PC-3 (cell line): ENCODE measurements around the gene VIPR2. TPM values are rescaled to one million over a fixed set of nuclear protein-coding genes. Genes with fewer than 3 reads are reported as not detected.

Source experiments
- ATAC-seq: fragments of 200-7000 bp; cut with Tn5 transposase; 2 replicates; pipeline ENCODE4 v1.9.1; 2020; ENCODE audit warnings: mild to moderate bottlenecking, moderate library complexity
- BruUV-seq: library from RNA; stranded (reverse); fragments of 400-500 nt; replicated peaks from 2 replicates; lab custom pipeline; 2021; lab: Mats Ljungman, UMichigan
- CTCF ChIA-PET: fragments of 300-600 bp; sonication (Branson Sonifier 250); formaldehyde crosslinking; loops from one replicate; lab custom pipeline; 2022; ENCODE audit warnings: antibody characterized with exemption; lab: Charles Lee
- POLR2A ChIA-PET: fragments of 300-600 bp; sonication (Branson Sonifier 250); formaldehyde crosslinking; loops from one replicate; lab custom pipeline; 2022; ENCODE audit warnings: antibody characterized with exemption; ENCODE audit not compliant: unreplicated experiment; lab: Charles Lee
- DNase-seq: peaks from one replicate; pipeline ENCODE4 v3.0.0-alpha.2; 2015
- H2AFZ ChIP-seq: fragments of 300-600 bp; sonication (generic); 2 replicates; pipeline ENCODE4 v1.6.0; 2016; ENCODE audit warnings: antibody characterized with exemption, low read length
- H3F3A ChIP-seq: fragments of 300-600 bp; sonication (generic); one replicate; pipeline ENCODE4 v1.6.0; 2017; ENCODE audit warnings: antibody characterized with exemption, low read length, control low read depth, mild to moderate bottlenecking; ENCODE audit not compliant: unreplicated experiment
- H3K27ac ChIP-seq: fragments of 300-600 bp; sonication (generic); 2 replicates; pipeline ENCODE4 v1.5.1; 2016; ENCODE audit warnings: mild to moderate bottlenecking, low read length
- H3K27me3 ChIP-seq: fragments of 300-600 bp; sonication (generic); 2 replicates; pipeline ENCODE4 v1.6.1; 2016; ENCODE audit warnings: low read length, mixed read lengths
- H3K36me3 ChIP-seq: fragments of 300-600 bp; sonication (generic); 2 replicates; pipeline ENCODE4 v1.6.1; 2016; ENCODE audit warnings: low read depth, mixed run types, low read length, mixed read lengths
- H3K4me1 ChIP-seq: fragments of 300-600 bp; sonication (generic); 2 replicates; pipeline ENCODE4 v1.5.1; 2016; ENCODE audit warnings: low read length; ENCODE audit not compliant: insufficient read depth
- H3K4me2 ChIP-seq: fragments of 300-600 bp; sonication (generic); 2 replicates; pipeline ENCODE4 v1.6.0; 2016; ENCODE audit warnings: low read length
- H3K4me3 ChIP-seq: fragments of 300-600 bp; sonication (generic); 2 replicates; pipeline ENCODE4 v1.5.1; 2016; ENCODE audit warnings: mild to moderate bottlenecking, low read length, mixed read lengths
- H3K79me2 ChIP-seq: fragments of 300-600 bp; sonication (generic); 2 replicates; pipeline ENCODE4 v1.6.1; 2017; ENCODE audit warnings: low read length, mixed read lengths
- H3K9ac ChIP-seq: fragments of 300-600 bp; sonication (generic); 2 replicates; pipeline ENCODE4 v1.6.0; 2016; ENCODE audit warnings: mild to moderate bottlenecking, low read length
- H3K9me2 ChIP-seq: fragments of 300-600 bp; sonication (generic); replicated peaks from 2 replicates; pipeline ENCODE4 v1.6.1; 2016; ENCODE audit warnings: mixed run types, low read length, mixed read lengths
- H3K9me3 ChIP-seq: fragments of 300-600 bp; sonication (generic); 2 replicates; pipeline ENCODE4 v1.6.1; 2016; ENCODE audit warnings: low read length, mixed read lengths
- H4K20me1 ChIP-seq: fragments of 300-600 bp; sonication (generic); 2 replicates; pipeline ENCODE4 v1.6.1; 2016; ENCODE audit warnings: low read length, mixed read lengths
- CTCF ChIP-seq: fragments of 300-600 bp; sonication (generic); conservative IDR thresholded peaks from 2 replicates; pipeline ENCODE4 v1.5.1; 2017; ENCODE audit warnings: antibody characterized with exemption, low read depth, mild to moderate bottlenecking, low read length
- EZH2 ChIP-seq: fragments of 300-600 bp; sonication (generic); IDR thresholded peaks from one replicate; pipeline ENCODE4 v1.6.1; 2017; ENCODE audit warnings: antibody characterized with exemption, mild to moderate bottlenecking, low read length; ENCODE audit not compliant: unreplicated experiment
- EZH2phosphoT487 ChIP-seq: fragments of 300-600 bp; sonication (generic); IDR thresholded peaks from 2 replicates; pipeline ENCODE4 v1.6.1; 2018; ENCODE audit warnings: mild to moderate bottlenecking, antibody characterized with exemption, low read length, borderline replicate concordance
- intact Hi-C: fragments of 100-400 bp; cut with micrococcal nuclease; formaldehyde crosslinking; loops from 2 replicates; pipeline ENCODE4 v1.9.0; 2023
- total RNA-seq: library from RNA; depleted of rRNA; stranded (reverse); fragments of >200 nt; gene quantifications from 2 replicates; pipeline ENCODE4 v1.2.3, GENCODE V29; 2014

VIPR2 gene
- total RNA-seq, 1 experiment from 2014 or later, result not detected

- Histone ChIP-seq H3K9me3 (no peaks in the 10 kb centered on the region), H4K20me1 (no peaks in the 10 kb centered on the region), H3K27ac (no peak overlapping the region), H3K4me3 (no peak overlapping the region), H2AFZ (no peak overlapping the region), H3K4me2 (no peak overlapping the region), H3F3A (no peaks in the 10 kb centered on the region), H3K9ac (no peak overlapping the region), H3K79me2 (no peaks in the 10 kb centered on the region), H3K4me1 (peaks cover 4% of the 10 kb centered on the region; the same call in 1 of the 2 replicates), H3K36me3 (no peaks in the 10 kb centered on the region), H3K27me3 (no peaks in the 10 kb centered on the region), H3K9me2 (no peaks in the 10 kb centered on the region)
- ChIA-PET CTCF (no interaction called here), POLR2A (no interaction called here)
- intact Hi-C loops, result no loop called here
- ATAC-seq, result no peak
- TF ChIP-seq EZH2, result no peak
- no peak for TF ChIP-seq EZH2phosphoT487
- TF ChIP-seq CTCF, result no peak
- no peak for DNase-seq
- no TSS peak for BruUV-seq
Measured at GRCh38 chr7:159033473-159033825, 111.2 kb downstream of the VIPR2 start.

GRCh38 chr7:159032753-159033472 lies 111.8 kb downstream of the VIPR2 start:
- Histone ChIP-seq H3K4me3 (no peak overlapping the region), H4K20me1 (no peaks in the 10 kb centered on the region), H3K9me3 (no peaks in the 10 kb centered on the region), H2AFZ (no peak overlapping the region), H3K4me2 (no peak overlapping the region), H3K36me3 (no peaks in the 10 kb centered on the region), H3K27ac (no peak overlapping the region), H3K9me2 (no peaks in the 10 kb centered on the region), H3K4me1 (0 out of 2 replicates have a peak, but pooled peaks cover 4% of the 10 kb centered on the region), H3K79me2 (no peaks in the 10 kb centered on the region), H3F3A (no peaks in the 10 kb centered on the region), H3K27me3 (no peaks in the 10 kb centered on the region), H3K9ac (no peak overlapping the region)
- ChIA-PET POLR2A (no interaction called here), CTCF (no interaction called here)
- ATAC-seq, result no peak
- TF ChIP-seq EZH2 (no peak), EZH2phosphoT487 (no peak), CTCF (no peak)
- BruUV-seq, result no TSS peak
- intact Hi-C loops, result no loop called here
- DNase-seq, result no peak

GRCh38 chr7:159032322-159032721 lies 112.3 kb downstream of the VIPR2 start:
- ATAC-seq (no peak), DNase-seq (no peak)
- Histone ChIP-seq H3K4me1 (peaks cover 10% of the 10 kb centered on the region; the same call in 1 of the 2 replicates), H3K9ac (no peak overlapping the region), H3K27ac (no peak overlapping the region), H3K9me3 (no peaks in the 10 kb centered on the region), H3K27me3 (no peaks in the 10 kb centered on the region), H2AFZ (no peak overlapping the region), H4K20me1 (no peaks in the 10 kb centered on the region), H3K4me3 (no peak overlapping the region), H3K36me3 (no peaks in the 10 kb centered on the region), H3K79me2 (no peaks in the 10 kb centered on the region), H3K4me2 (no peak overlapping the region), H3F3A (no peaks in the 10 kb centered on the region), H3K9me2 (no peaks in the 10 kb centered on the region)
- POLR2A ChIA-PET, result no interaction called here
- TF ChIP-seq EZH2 (no peak), EZH2phosphoT487 (no peak), CTCF (no peak)
- intact Hi-C loops, result no loop called here
- CTCF ChIA-PET, result no interaction called here
- BruUV-seq, result no TSS peak
